ENCODE results near the gene HOXA9.

The HOXA9 gene

GRCh38 chr7:27165089-27165995, at the start of gene HOXA9:
TSS of gene HOXA9 (minus strand) at chr7:27165537. CDS start at chr7:27165457, 80 bp downstream.
- no peak for DNase-seq

- DNase-seq, result no peak
Measured at GRCh38 chr7:27214239-27214950, 49.1 kb upstream of the HOXA9 start.

- DNase-seq, result no peak
Measured at GRCh38 chr7:27213433-27214238, 48.3 kb upstream of the HOXA9 start.

GRCh38 chr7:27212497-27213432, 47.4 kb upstream of the HOXA9 start:
- no peak for DNase-seq

GRCh38 chr7:27211764-27212204, 46.4 kb upstream of the HOXA9 start:
- no peak for DNase-seq

GRCh38 chr7:27211084-27211446, 45.7 kb upstream of the HOXA9 start:
- DNase-seq, result no peak

- peak in 1 of 2 experiments; percentile 13 for DNase-seq
Measured at GRCh38 chr7:27210441-27211083, 45.2 kb upstream of the HOXA9 start.

- DNase-seq, result no peak
Measured at GRCh38 chr7:27209933-27210440, 44.6 kb upstream of the HOXA9 start.

- no peak for DNase-seq
Measured at GRCh38 chr7:27208998-27209397, 43.7 kb upstream of the HOXA9 start.

- DNase-seq, result no peak
Measured at GRCh38 chr7:27207348-27207985, 42.1 kb upstream of the HOXA9 start.

GRCh38 chr7:27205325-27206280, 40.3 kb upstream of the HOXA9 start:
- no peak for DNase-seq

GRCh38 chr7:27204851-27205322, 39.5 kb upstream of the HOXA9 start:
- DNase-seq, result no peak

- DNase-seq, result no peak
Measured at GRCh38 chr7:27203964-27204594, 38.7 kb upstream of the HOXA9 start.

- DNase-seq, result no peak
Measured at GRCh38 chr7:27203365-27203953, 38.1 kb upstream of the HOXA9 start.

- DNase-seq, result no peak
Measured at GRCh38 chr7:27202862-27203134, 37.5 kb upstream of the HOXA9 start.

GRCh38 chr7:27202018-27202861, 36.9 kb upstream of the HOXA9 start:
- DNase-seq, result no peak

- DNase-seq, result no peak
Measured at GRCh38 chr7:27201580-27202017, 36.3 kb upstream of the HOXA9 start.

Measured in SW 1271 (cell line).